Liver (tissue), 9 donors: ENCODE measurements around the gene EPB41L3. TPM values are rescaled to one million over a fixed set of nuclear protein-coding genes. Genes with fewer than 3 reads are reported as not detected.

Experiments
- DNase-seq: peaks from one replicate; pipeline ENCODE4 v3.0.0-alpha.2; 2017; ENCODE audit warnings: low spot score
- H3K27ac ChIP-seq, 2 donors: one replicate each; pipeline ENCODE4 v1.7.0; 2013; ENCODE audit warnings: inconsistent platforms in 2 of 2, low read length in 2 of 2, control low read depth in 1 of 2, low read depth in 1 of 2, mild to moderate bottlenecking in 1 of 2
- H3K27me3 ChIP-seq, 4 donors: one replicate each; pipeline versions ENCODE4 v1.6.1 to v1.7.0; 2013; ENCODE audit warnings: low read length in 3 of 4, inconsistent platforms in 1 of 4, mild to moderate bottlenecking in 1 of 4, moderate library complexity in 1 of 4; ENCODE audit not compliant: control insufficient read depth in 4 of 4, insufficient read depth in 4 of 4
- H3K36me3 ChIP-seq, 4 donors: one replicate each; pipeline versions ENCODE4 v1.6.1 to v1.7.0; 2013; ENCODE audit warnings: low read length in 3 of 4, mild to moderate bottlenecking in 3 of 4, low read depth in 1 of 4, moderate library complexity in 1 of 4; ENCODE audit not compliant: control insufficient read depth in 4 of 4, insufficient read depth in 3 of 4
- H3K4me1 ChIP-seq, 4 donors: one replicate each; pipeline versions ENCODE4 v1.6.1 to v1.7.0; 2013; ENCODE audit warnings: low read length in 3 of 4, mild to moderate bottlenecking in 3 of 4, moderate library complexity in 1 of 4; ENCODE audit not compliant: control insufficient read depth in 4 of 4, insufficient read depth in 4 of 4
- H3K4me3 ChIP-seq, 3 donors: one replicate each; pipeline versions ENCODE4 v1.6.1 to v1.7.0; 2013; ENCODE audit warnings: low read length in 3 of 3, control low read depth in 1 of 3, low read depth in 1 of 3, mild to moderate bottlenecking in 1 of 3
- H3K9ac ChIP-seq, 2 donors: one replicate each; pipeline ENCODE4 v1.7.0; 2013; ENCODE audit warnings: low read length in 2 of 2, mild to moderate bottlenecking in 2 of 2, moderate library complexity in 2 of 2, control low read depth in 1 of 2, low read depth in 1 of 2
- H3K9me3 ChIP-seq, 4 donors: one replicate each; pipeline versions ENCODE4 v1.6.1 to v1.7.0; 2013; ENCODE audit warnings: low read length in 3 of 4; ENCODE audit not compliant: control insufficient read depth in 4 of 4
- ATF3 ChIP-seq: IDR thresholded peaks from 2 replicates; pipeline ENCODE4 v1.6.1; 2016; ENCODE audit warnings: antibody characterized with exemption
- FOXA2 ChIP-seq: IDR thresholded peaks from 2 replicates; pipeline ENCODE4 v1.6.1; 2016; ENCODE audit warnings: antibody characterized with exemption
- HNF4A ChIP-seq, 2 donors: conservative IDR thresholded peaks; 2 replicates each; pipeline ENCODE4 v1.6.1; 2016; ENCODE audit warnings: antibody characterized with exemption in 2 of 2, mild to moderate bottlenecking in 2 of 2
- NR2F2 ChIP-seq: IDR thresholded peaks from 2 replicates; pipeline ENCODE4 v1.6.1; 2016; ENCODE audit warnings: antibody characterized with exemption
- RAD21 ChIP-seq, 2 donors: IDR thresholded peaks; 2 replicates each; pipeline ENCODE4 v1.6.1; 2016; ENCODE audit warnings: antibody characterized with exemption in 2 of 2, mild to moderate bottlenecking in 2 of 2
- REST ChIP-seq: IDR thresholded peaks from 2 replicates; pipeline ENCODE4 v1.6.1; 2016; ENCODE audit warnings: antibody characterized with exemption, mild to moderate bottlenecking
- TAF1 ChIP-seq: conservative IDR thresholded peaks from 2 replicates; pipeline ENCODE4 v1.6.1; 2016; ENCODE audit warnings: antibody characterized with exemption, mild to moderate bottlenecking
- WGBS: extraction: QIAGEN DNeasy Blood & Tissue Kit; methylation state at CpG from one replicate; pipeline ENCODE4 v1.1.7; 2013; 5-methylcytosine and 5-hydroxymethylcytosine counted together
- polyA plus RNA-seq, 2 donors: library from polyadenylated mRNA; stranded (reverse) in 1 of 2; unstranded in 1 of 2; fragments of 200-250 nt in 1 of 2; fragments of >200 nt in 1 of 2; fragmentation: Nextera tagmentation in 1 of 2; extraction: Ambion mirVana in 1 of 2; gene quantifications; one replicate each; pipeline versions ENCODE4 v1.2.1 to v1.2.3, GENCODE V29; 2013 to 2015
- total RNA-seq, 2 donors: library from RNA; depleted of rRNA; stranded (reverse); fragments of >200 nt; gene quantifications; one replicate each; pipeline ENCODE4 v1.2.3, GENCODE V29; 2014
- TF ChIP-seq, protein P1 (sequence below): IDR thresholded peaks from 2 replicates; pipeline ENCODE4 v1.6.1; 2016; ENCODE audit warnings: antibody characterized with exemption
- TF ChIP-seq, protein P2 (sequence below): fragments of 150-350 bp; IDR thresholded peaks from 2 replicates; pipeline ENCODE4 v1.5.1; 2017; ENCODE audit warnings: improper control_type of control experiment, low read depth, low read length; ENCODE audit not compliant: missing input control
- TF ChIP-seq, protein P3 (sequence below): IDR thresholded peaks from 2 replicates; pipeline ENCODE4 v1.6.1; 2016; ENCODE audit warnings: antibody characterized with exemption
- donor health status: healthy.
- donor health status: healthy.
- donor health status: healthy.
- donor health status: healthy.
- donor health status: healthy.

The EPB41L3 gene
- total and polyA plus RNA-seq, 4 donors, result 1.4 to 14.5 (median 5.1) TPM

- H3K4me3 ChIP-seq, result no peak overlapping the region
- DNase-seq, result no peak
- H3K27ac ChIP-seq, result no peak overlapping the region
- H3K9me3 ChIP-seq, result no peaks in the 10 kb centered on the region
- no peaks in the 10 kb centered on the region for H3K4me1 ChIP-seq
- no peaks in the 10 kb centered on the region for H3K27me3 ChIP-seq
- H3K9ac ChIP-seq, result no peak overlapping the region
- WGBS, result 89% methylated on average over 4 of the region's 4 CpGs
- TF ChIP-seq ATF3, result no peak
- H3K36me3 ChIP-seq, result no peaks in the 10 kb centered on the region
These were observed 128.8 kb downstream of the EPB41L3 start for GRCh38 chr18:5415031-5415430.

DNA sequence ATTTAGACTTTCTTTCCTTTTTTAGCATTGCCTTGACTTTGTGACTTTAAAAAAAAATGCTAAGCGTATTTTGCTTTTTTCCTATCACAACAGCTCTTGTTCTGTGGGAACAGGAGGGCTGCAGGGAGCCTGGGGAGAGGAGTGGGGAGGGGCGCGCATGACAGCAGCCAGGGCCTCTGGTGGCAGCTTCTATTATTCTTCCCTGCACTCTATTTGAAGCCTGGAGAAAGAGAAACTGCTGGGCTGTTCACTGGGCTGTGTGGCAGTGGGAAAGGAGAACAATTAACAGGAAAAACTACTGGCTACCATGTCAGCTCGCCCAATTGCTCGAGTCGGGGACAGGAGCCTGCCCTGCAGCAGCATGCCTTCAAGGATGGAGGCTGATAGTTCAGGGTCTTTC, 129.3 kb downstream of the EPB41L3 start:
- Histone ChIP-seq H3K4me3 (no peak overlapping the region), H3K27ac (no peak overlapping the region), H3K36me3 (no peaks in the 10 kb centered on the region), H3K4me1 (no peaks in the 10 kb centered on the region), H3K9me3 (no peaks in the 10 kb centered on the region), H3K27me3 (no peaks in the 10 kb centered on the region), H3K9ac (no peak overlapping the region)
- DNase-seq, result no peak
- no peak for TF ChIP-seq HNF4A (conservative IDR thresholded peaks at IDR 0.05)
- 72% methylated on average over 6 of the region's 6 CpGs for WGBS

GRCh38 chr18:5413447-5413846, 130.3 kb downstream of the EPB41L3 start:
- no peak for DNase-seq
- WGBS, result 85% methylated on average over 2 of the region's 2 CpGs
- H3K36me3 ChIP-seq, result no peaks in the 10 kb centered on the region
- H3K9ac ChIP-seq, result no peak overlapping the region
- TF ChIP-seq REST (no peak), RAD21 (IDR thresholded peaks at IDR 0.05) (no peak), HNF4A (conservative IDR thresholded peaks at IDR 0.05) (no peak), NR2F2 (no peak), FOXA2 (no peak), TAF1 (no peak)
- TF ChIP-seq, protein P1, sequence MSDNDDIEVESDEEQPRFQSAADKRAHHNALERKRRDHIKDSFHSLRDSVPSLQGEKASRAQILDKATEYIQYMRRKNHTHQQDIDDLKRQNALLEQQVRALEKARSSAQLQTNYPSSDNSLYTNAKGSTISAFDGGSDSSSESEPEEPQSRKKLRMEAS, result no peak
- TF ChIP-seq, protein P2, sequence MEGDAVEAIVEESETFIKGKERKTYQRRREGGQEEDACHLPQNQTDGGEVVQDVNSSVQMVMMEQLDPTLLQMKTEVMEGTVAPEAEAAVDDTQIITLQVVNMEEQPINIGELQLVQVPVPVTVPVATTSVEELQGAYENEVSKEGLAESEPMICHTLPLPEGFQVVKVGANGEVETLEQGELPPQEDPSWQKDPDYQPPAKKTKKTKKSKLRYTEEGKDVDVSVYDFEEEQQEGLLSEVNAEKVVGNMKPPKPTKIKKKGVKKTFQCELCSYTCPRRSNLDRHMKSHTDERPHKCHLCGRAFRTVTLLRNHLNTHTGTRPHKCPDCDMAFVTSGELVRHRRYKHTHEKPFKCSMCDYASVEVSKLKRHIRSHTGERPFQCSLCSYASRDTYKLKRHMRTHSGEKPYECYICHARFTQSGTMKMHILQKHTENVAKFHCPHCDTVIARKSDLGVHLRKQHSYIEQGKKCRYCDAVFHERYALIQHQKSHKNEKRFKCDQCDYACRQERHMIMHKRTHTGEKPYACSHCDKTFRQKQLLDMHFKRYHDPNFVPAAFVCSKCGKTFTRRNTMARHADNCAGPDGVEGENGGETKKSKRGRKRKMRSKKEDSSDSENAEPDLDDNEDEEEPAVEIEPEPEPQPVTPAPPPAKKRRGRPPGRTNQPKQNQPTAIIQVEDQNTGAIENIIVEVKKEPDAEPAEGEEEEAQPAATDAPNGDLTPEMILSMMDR, result no peak
- TF ChIP-seq, protein P3, sequence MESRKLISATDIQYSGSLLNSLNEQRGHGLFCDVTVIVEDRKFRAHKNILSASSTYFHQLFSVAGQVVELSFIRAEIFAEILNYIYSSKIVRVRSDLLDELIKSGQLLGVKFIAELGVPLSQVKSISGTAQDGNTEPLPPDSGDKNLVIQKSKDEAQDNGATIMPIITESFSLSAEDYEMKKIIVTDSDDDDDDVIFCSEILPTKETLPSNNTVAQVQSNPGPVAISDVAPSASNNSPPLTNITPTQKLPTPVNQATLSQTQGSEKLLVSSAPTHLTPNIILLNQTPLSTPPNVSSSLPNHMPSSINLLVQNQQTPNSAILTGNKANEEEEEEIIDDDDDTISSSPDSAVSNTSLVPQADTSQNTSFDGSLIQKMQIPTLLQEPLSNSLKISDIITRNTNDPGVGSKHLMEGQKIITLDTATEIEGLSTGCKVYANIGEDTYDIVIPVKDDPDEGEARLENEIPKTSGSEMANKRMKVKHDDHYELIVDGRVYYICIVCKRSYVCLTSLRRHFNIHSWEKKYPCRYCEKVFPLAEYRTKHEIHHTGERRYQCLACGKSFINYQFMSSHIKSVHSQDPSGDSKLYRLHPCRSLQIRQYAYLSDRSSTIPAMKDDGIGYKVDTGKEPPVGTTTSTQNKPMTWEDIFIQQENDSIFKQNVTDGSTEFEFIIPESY, result no peak
- H3K9me3 ChIP-seq, result no peaks in the 10 kb centered on the region
- H3K4me3 ChIP-seq, result no peak overlapping the region
- no peaks in the 10 kb centered on the region for H3K4me1 ChIP-seq
- H3K27ac ChIP-seq, result no peak overlapping the region
- no peaks in the 10 kb centered on the region for H3K27me3 ChIP-seq
